Measurements from ENCODE around the gene ARV1.

DNA sequence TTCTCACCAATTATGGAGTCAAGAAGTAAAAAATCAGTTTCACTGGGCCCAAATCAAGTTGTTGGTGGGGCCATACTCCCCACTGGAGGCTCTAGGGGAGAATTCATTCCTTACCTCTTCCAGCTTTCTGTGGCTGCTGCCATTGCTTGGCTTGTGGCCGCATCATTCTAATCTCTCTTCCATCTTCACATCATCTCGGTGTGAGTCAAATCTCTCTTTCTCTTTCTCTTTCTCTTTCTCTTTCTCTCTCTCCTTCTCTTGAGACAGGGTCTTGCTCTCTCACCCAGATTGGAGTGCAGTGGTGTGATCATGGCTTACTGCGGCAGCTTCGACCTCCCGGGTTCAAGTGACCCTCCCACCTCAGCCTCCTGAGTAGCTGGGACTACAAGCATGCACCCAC lies 33.1 kb downstream of the ARV1 start:
- TF ChIP-seq, protein P1, sequence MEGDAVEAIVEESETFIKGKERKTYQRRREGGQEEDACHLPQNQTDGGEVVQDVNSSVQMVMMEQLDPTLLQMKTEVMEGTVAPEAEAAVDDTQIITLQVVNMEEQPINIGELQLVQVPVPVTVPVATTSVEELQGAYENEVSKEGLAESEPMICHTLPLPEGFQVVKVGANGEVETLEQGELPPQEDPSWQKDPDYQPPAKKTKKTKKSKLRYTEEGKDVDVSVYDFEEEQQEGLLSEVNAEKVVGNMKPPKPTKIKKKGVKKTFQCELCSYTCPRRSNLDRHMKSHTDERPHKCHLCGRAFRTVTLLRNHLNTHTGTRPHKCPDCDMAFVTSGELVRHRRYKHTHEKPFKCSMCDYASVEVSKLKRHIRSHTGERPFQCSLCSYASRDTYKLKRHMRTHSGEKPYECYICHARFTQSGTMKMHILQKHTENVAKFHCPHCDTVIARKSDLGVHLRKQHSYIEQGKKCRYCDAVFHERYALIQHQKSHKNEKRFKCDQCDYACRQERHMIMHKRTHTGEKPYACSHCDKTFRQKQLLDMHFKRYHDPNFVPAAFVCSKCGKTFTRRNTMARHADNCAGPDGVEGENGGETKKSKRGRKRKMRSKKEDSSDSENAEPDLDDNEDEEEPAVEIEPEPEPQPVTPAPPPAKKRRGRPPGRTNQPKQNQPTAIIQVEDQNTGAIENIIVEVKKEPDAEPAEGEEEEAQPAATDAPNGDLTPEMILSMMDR (conservative IDR thresholded peaks at IDR 0.05 in 1 of 2, IDR thresholded peaks at IDR 0.05 in 1 of 2; ENCODE audit: low read depth in 1 of 2, low read length in 2 of 2) = no peak
- TF ChIP-seq EZH2 (IDR thresholded peaks at IDR 0.05; ENCODE audit: low read length, missing control alignments) = no peak
